GM12873 (cell line): ENCODE results near the gene IER5L.

ENCODE experiments used
- CTCF ChIP-seq: IDR thresholded peaks from 2 replicates; pipeline ENCODE4 v1.5.1; 2012; ENCODE audit warnings: low read depth, mild to moderate bottlenecking, moderate library complexity, low read length, control low read depth; ENCODE audit not compliant: insufficient read depth; ENCODE audit errors: missing control alignments

The IER5L gene

GRCh38 chr9:129209580-129209979, 31.5 kb upstream of the IER5L start:
- TF ChIP-seq CTCF = no peak

GRCh38 chr9:129209109-129209508, 31.0 kb upstream of the IER5L start:
- TF ChIP-seq CTCF = no peak

- no peak for TF ChIP-seq CTCF
Observed at GRCh38 chr9:129208207-129209032, 30.4 kb upstream of the IER5L start.

- no peak for TF ChIP-seq CTCF
Observed at GRCh38 chr9:129206905-129207304, 28.8 kb upstream of the IER5L start.

GRCh38 chr9:129206401-129206800, 28.3 kb upstream of the IER5L start:
- no peak for TF ChIP-seq CTCF

- TF ChIP-seq CTCF = no peak
Observed at GRCh38 chr9:129204840-129205239, 26.8 kb upstream of the IER5L start.

- no peak for TF ChIP-seq CTCF
Observed at GRCh38 chr9:129203556-129203909, 25.5 kb upstream of the IER5L start.
